B cell (primary cell): Measurements from ENCODE around the gene MYL12A. TPM values are rescaled to one million over a fixed set of nuclear protein-coding genes. Genes with fewer than 3 reads are reported as not detected.

Experiments used
- ATAC-seq: fragments of 200-7000 bp; cut with Tn5 transposase; one replicate; pipeline ENCODE4 v1.10.0; 2021; ENCODE audit warnings: low read depth, mild to moderate bottlenecking, moderate number of reproducible peaks, moderate library complexity
- CTCF ChIA-PET: fragments of 350-600 bp; sonication (Branson Sonifier 250); formaldehyde crosslinking; loops from one replicate; lab custom pipeline; 2021; ENCODE audit warnings: antibody characterized with exemption, inconsistent platforms; lab: Charles Lee
- POLR2A ChIA-PET: fragments of 350-600 bp; sonication (Branson Sonifier 250); formaldehyde crosslinking; loops from one replicate; lab custom pipeline; 2021; ENCODE audit warnings: antibody characterized with exemption; lab: Charles Lee
- DNase-seq: peaks from one replicate; pipeline ENCODE4 v3.0.0; 2013
- H2AFZ ChIP-seq: 2 replicates; pipeline ENCODE4 v1.6.1; 2012; ENCODE audit warnings: mild to moderate bottlenecking, low read depth, low read length; ENCODE audit not compliant: insufficient read depth, poor library complexity, severe bottlenecking
- H3K27ac ChIP-seq, 2 donors: 1 replicate in 1 of 2; 2 replicates in 1 of 2; pipeline ENCODE4 v1.5.1; 2012 to 2013; ENCODE audit warnings: low read length in 2 of 2, mild to moderate bottlenecking in 2 of 2, moderate library complexity in 1 of 2
- H3K27me3 ChIP-seq, 4 experiments: fragments of 200-600 bp in 1 of 4; sonication (generic) in 1 of 4; replicated peaks in 1 of 4; 1 replicate in 2 of 4; 2 replicates in 2 of 4; pipeline versions ENCODE4 v1.6.1 to v1.7.0; 2013 to 2016; ENCODE audit warnings: low read length in 3 of 4, mild to moderate bottlenecking in 2 of 4, mixed read lengths in 1 of 4, moderate library complexity in 1 of 4; ENCODE audit not compliant: insufficient read depth in 4 of 4, control insufficient read depth in 3 of 4; ENCODE audit errors: control extremely low read depth in 1 of 4
- H3K36me3 ChIP-seq, 2 experiments: replicated peaks in 1 of 2; 1 replicate in 1 of 2; 2 replicates in 1 of 2; pipeline versions ENCODE4 v1.6.1 to v1.7.1; 2013; ENCODE audit warnings: low read length in 1 of 2; ENCODE audit not compliant: insufficient read depth in 2 of 2, control insufficient read depth in 1 of 2; ENCODE audit errors: control extremely low read depth in 1 of 2, extremely low read depth in 1 of 2
- H3K4me1 ChIP-seq, 2 donors: fragments of 200-600 bp in 1 of 2; sonication (generic) in 1 of 2; 1 replicate in 1 of 2; 2 replicates in 1 of 2; pipeline versions ENCODE4 v1.5.1 to v1.6.1; 2013 to 2017; ENCODE audit warnings: low read length in 2 of 2; ENCODE audit not compliant: control insufficient read depth in 2 of 2, insufficient read depth in 2 of 2
- H3K4me2 ChIP-seq: replicated peaks from 2 replicates; pipeline ENCODE3; 2012; ENCODE audit warnings: mild to moderate bottlenecking, low read depth, low read length; ENCODE audit not compliant: poor library complexity, severe bottlenecking
- H3K4me3 ChIP-seq, 5 experiments: fragments of 200-600 bp in 1 of 5; sonication (generic) in 1 of 5; 1 replicate in 3 of 5; 2 replicates in 2 of 5; pipeline versions ENCODE4 v1.5.1 to v1.7.0; 2011 to 2016; ENCODE audit warnings: low read length in 4 of 5, mild to moderate bottlenecking in 4 of 5, low read depth in 2 of 5, control low read depth in 1 of 5, moderate library complexity in 1 of 5; ENCODE audit not compliant: insufficient read depth in 1 of 5; ENCODE audit errors: control extremely low read depth in 1 of 5, extremely low read depth in 1 of 5
- H3K79me2 ChIP-seq: fragments of 200-600 bp; sonication (generic); one replicate; pipeline ENCODE4 v1.6.0; 2016; ENCODE audit warnings: low read length; ENCODE audit not compliant: control insufficient read depth, insufficient read depth
- H3K9ac ChIP-seq: fragments of 200-600 bp; sonication (generic); 2 replicates; pipeline ENCODE4 v1.6.1; 2017; ENCODE audit warnings: mild to moderate bottlenecking, low read length, moderate library complexity
- H3K9me3 ChIP-seq, 3 donors: one replicate each; pipeline versions ENCODE4 v1.6.1 to v1.7.1; 2013; ENCODE audit warnings: low read length in 2 of 3; ENCODE audit not compliant: control insufficient read depth in 2 of 3, insufficient read depth in 1 of 3; ENCODE audit errors: control extremely low read depth in 1 of 3
- H4K20me1 ChIP-seq: 2 replicates; pipeline ENCODE4 v1.6.0; 2012; ENCODE audit warnings: mild to moderate bottlenecking, low read length; ENCODE audit not compliant: insufficient read depth, control insufficient read depth, poor library complexity, severe bottlenecking
- H3K27ac Mint-ChIP-seq: one replicate; pipeline ENCODE4 v1.8.0; 2021; ENCODE audit warnings: mixed read lengths
- H3K27me3 Mint-ChIP-seq: one replicate; pipeline ENCODE4 v1.8.0; 2021; ENCODE audit warnings: mixed read lengths
- H3K4me1 Mint-ChIP-seq: one replicate; pipeline ENCODE4 v1.8.0; 2021; ENCODE audit warnings: mixed read lengths
- H3K4me3 Mint-ChIP-seq: one replicate; pipeline ENCODE4 v1.8.0; 2021; ENCODE audit warnings: mixed read lengths
- H3K9me3 Mint-ChIP-seq: one replicate; pipeline ENCODE4 v1.8.0; 2022; ENCODE audit warnings: mixed read lengths; ENCODE audit not compliant: insufficient read depth
- EZH2 ChIP-seq: IDR thresholded peaks from 2 replicates; pipeline ENCODE4 v1.6.1; 2012; ENCODE audit warnings: borderline replicate concordance, low read depth, mild to moderate bottlenecking, moderate library complexity, low read length; ENCODE audit not compliant: insufficient read depth, poor library complexity, severe bottlenecking
- whole genome bisulfite sequencing: methylation state at CpG from one replicate; pipeline ENCODE4 v1.1.5; 2013; ENCODE audit warnings: missing lambda C conversion rate; ENCODE audit not compliant: insufficient coverage; 5-methylcytosine and 5-hydroxymethylcytosine counted together
- intact Hi-C: fragments of 100-400 bp; cut with micrococcal nuclease; formaldehyde crosslinking; loops from one replicate; pipeline ENCODE4 v1.10.0; 2022
- polyA plus RNA-seq: library from polyadenylated mRNA; depleted of rRNA; stranded (reverse); fragments of >200 nt; gene quantifications from 2 replicates; pipeline ENCODE4 v1.2.3, GENCODE V29; 2012
- total RNA-seq, 2 donors: library from RNA; stranded (reverse); fragments of 120-200 nt in 1 of 2; gene quantifications; 1 replicate in 1 of 2; 2 replicates in 1 of 2; pipeline versions ENCODE4 v1.2.3 to v1.2.4, GENCODE V29; 2013 to 2022
- TF ChIP-seq, protein P1 (sequence below): fragments of 200-600 bp; IDR thresholded peaks from one replicate; pipeline ENCODE4 v1.8.0; 2022; ENCODE audit warnings: antibody characterized with exemption, mild to moderate bottlenecking

The MYL12A gene
- total and polyA plus RNA-seq, 2 donors (not counting 1 experiment from before 2014, with no cell fraction given): 276 to 281 TPM

DNA sequence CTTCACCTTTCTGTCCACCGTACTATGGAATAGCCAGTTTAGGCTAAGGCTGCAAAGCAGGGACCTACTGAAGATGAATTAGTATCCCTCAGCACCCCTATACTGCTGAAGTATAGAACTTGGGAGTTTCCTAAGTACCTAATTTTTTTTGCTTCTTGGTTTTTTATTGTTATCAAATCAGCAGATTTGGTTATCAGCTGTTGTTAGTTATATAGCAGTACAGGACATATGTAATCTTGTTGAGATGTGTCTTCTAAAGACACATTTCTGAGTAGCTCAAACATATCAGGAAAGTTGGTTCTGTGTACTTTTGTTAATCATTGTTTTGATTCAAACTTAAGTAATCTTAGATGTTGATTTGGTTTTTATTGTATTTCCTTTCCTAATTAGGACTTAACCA, 5.2 kb downstream of the MYL12A start:
- intact Hi-C loops: no loop called here
- POLR2A ChIA-PET: interaction anchor here (1.5 kb wide), 1 partner anchor 9 kb away, joined by 3 read pairs; the partner anchor contains the start of gene MYL12B
- Mint-ChIP-seq H3K9me3 (no peaks in the 10 kb centered on the region), H3K27me3 (no peaks in the 10 kb centered on the region), H3K27ac (peak overlapping the region; percentile 82), H3K4me1 (peaks cover 76% of the 10 kb centered on the region), H3K4me3 (peak overlapping the region; percentile 37)
- Histone ChIP-seq H3K27ac (peak overlapping the region in 1 of 2 donors; percentile 81), H3K4me2 (peak overlapping the region; percentile 26), H3K4me3 (no peak overlapping the region), H3K4me1 (peaks cover 58 to 67% of the 10 kb centered on the region in 2 donors), H3K9ac (no peak overlapping the region), H2AFZ (no peak overlapping the region), H3K79me2 (peaks cover 91% of the 10 kb centered on the region), H3K36me3 (peaks cover 23 to 60% of the 10 kb centered on the region in 2 experiments), H4K20me1 (peaks cover 18% of the 10 kb centered on the region), H3K9me3 (no peaks in the 10 kb centered on the region), H3K27me3 (no peaks in the 10 kb centered on the region)
- no peak for DNase-seq
- TF ChIP-seq EZH2: no peak
- TF ChIP-seq, protein P1, sequence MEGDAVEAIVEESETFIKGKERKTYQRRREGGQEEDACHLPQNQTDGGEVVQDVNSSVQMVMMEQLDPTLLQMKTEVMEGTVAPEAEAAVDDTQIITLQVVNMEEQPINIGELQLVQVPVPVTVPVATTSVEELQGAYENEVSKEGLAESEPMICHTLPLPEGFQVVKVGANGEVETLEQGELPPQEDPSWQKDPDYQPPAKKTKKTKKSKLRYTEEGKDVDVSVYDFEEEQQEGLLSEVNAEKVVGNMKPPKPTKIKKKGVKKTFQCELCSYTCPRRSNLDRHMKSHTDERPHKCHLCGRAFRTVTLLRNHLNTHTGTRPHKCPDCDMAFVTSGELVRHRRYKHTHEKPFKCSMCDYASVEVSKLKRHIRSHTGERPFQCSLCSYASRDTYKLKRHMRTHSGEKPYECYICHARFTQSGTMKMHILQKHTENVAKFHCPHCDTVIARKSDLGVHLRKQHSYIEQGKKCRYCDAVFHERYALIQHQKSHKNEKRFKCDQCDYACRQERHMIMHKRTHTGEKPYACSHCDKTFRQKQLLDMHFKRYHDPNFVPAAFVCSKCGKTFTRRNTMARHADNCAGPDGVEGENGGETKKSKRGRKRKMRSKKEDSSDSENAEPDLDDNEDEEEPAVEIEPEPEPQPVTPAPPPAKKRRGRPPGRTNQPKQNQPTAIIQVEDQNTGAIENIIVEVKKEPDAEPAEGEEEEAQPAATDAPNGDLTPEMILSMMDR: no peak
- no peak for ATAC-seq
- CTCF ChIA-PET: interaction anchor here (1.0 to 1.3 kb wide), 3 partner anchors 9 to 196 kb away, joined by 3 read pairs; no protein-coding TSS in a partner anchor
- no CpG with 5 or more reads among the region's 1 CpG for WGBS

GRCh38 chr18:3254725-3255124, 7.1 kb downstream of the MYL12A start:
- Histone ChIP-seq H3K27me3 (no peaks in the 10 kb centered on the region), H3K36me3 (peaks cover 23 to 69% of the 10 kb centered on the region in 2 experiments), H3K9ac (no peak overlapping the region), H3K4me2 (no peak overlapping the region), H3K9me3 (no peaks in the 10 kb centered on the region), H4K20me1 (peaks cover 18% of the 10 kb centered on the region), H3K4me1 (peaks cover 64 to 72% of the 10 kb centered on the region in 2 donors), H3K27ac (peak overlapping the region in 1 of 2 donors; percentile 81), H2AFZ (no peak overlapping the region), H3K79me2 (peaks cover 87% of the 10 kb centered on the region), H3K4me3 (no peak overlapping the region)
- TF ChIP-seq EZH2: no peak
- TF ChIP-seq, protein P1: no peak
- Mint-ChIP-seq H3K9me3 (no peaks in the 10 kb centered on the region), H3K27me3 (no peaks in the 10 kb centered on the region), H3K27ac (peak overlapping the region; percentile 59), H3K4me3 (no peak overlapping the region), H3K4me1 (peaks cover 84% of the 10 kb centered on the region)
- 100% methylated on average over 1 of the region's 4 CpGs for WGBS
- ChIA-PET POLR2A (interaction anchor here (0.5 kb wide), 1 partner anchor 500 kb away, joined by 4 read pairs; no protein-coding TSS in a partner anchor), CTCF (interaction anchor here (1.4 to 3.9 kb wide), 4 partner anchors 8 to 411 kb away, joined by 4 to 23 read pairs (median 8); partner anchors contain the start of gene MYL12A)
- DNase-seq (no peak), ATAC-seq (no peak)
- intact Hi-C loops: no loop called here
